GM12891 (cell line): ENCODE results near the gene SLC17A5.

ENCODE experiments used
- PAX5 ChIP-seq: IDR thresholded peaks from 2 replicates; pipeline ENCODE4 v1.6.1; 2011; ENCODE audit warnings: low read length, moderate library complexity, mild to moderate bottlenecking; ENCODE audit not compliant: insufficient read depth, severe bottlenecking
- POLR2A ChIP-seq: IDR thresholded peaks from 2 replicates; pipeline ENCODE4 v1.6.1; 2011; ENCODE audit warnings: low read depth, low read length, control low read depth
- POLR2AphosphoS5 ChIP-seq: IDR thresholded peaks from 2 replicates; pipeline ENCODE4 v1.6.1; 2011; ENCODE audit warnings: low read depth, low read length, control low read depth
- POU2F2 ChIP-seq: IDR thresholded peaks from 2 replicates; pipeline ENCODE4 v1.6.1; 2011; ENCODE audit warnings: low read depth, mild to moderate bottlenecking, control low read depth, low read length, moderate library complexity
- SPI1 ChIP-seq: IDR thresholded peaks from 2 replicates; pipeline ENCODE4 v1.6.1; 2011; ENCODE audit warnings: low read depth, low read length, control low read depth
- TAF1 ChIP-seq: IDR thresholded peaks from 2 replicates; pipeline ENCODE4 v1.6.1; 2011; ENCODE audit warnings: low read depth, low read length, control low read depth

- no peak for TF ChIP-seq POLR2AphosphoS5
- no peak for TF ChIP-seq POLR2A
- no peak for TF ChIP-seq SPI1
- TF ChIP-seq TAF1 = no peak
- TF ChIP-seq POU2F2 = no peak
- TF ChIP-seq PAX5 = no peak
Measured at GRCh38 chr6:73667798-73668197, 14.0 kb upstream of the SLC17A5 start.
